Lung (tissue), 12 donors: ENCODE measurements around the gene PHF12. TPM values are rescaled to one million over a fixed set of nuclear protein-coding genes. Genes with fewer than 3 reads are reported as not detected.
A peak's percentile ranks its signal among the peaks of the same experiment; 100 is the strongest.

ENCODE experiments used
- ATAC-seq: fragments of 200-7000 bp; cut with Tn5 transposase; one replicate; pipeline ENCODE4 v1.9.1; 2020; ENCODE audit warnings: moderate number of reproducible peaks; ENCODE audit not compliant: insufficient read depth, low FRiP score
- DNase-seq, 3 donors: peaks; one replicate each; pipeline ENCODE4 v3.0.0-alpha.2; 2013 to 2017
- H3K27ac ChIP-seq, 2 donors: one replicate each; pipeline ENCODE4 v1.5.1; 2013; ENCODE audit warnings: mild to moderate bottlenecking in 2 of 2, moderate library complexity in 2 of 2, control low read depth in 1 of 2, inconsistent platforms in 1 of 2, low read depth in 1 of 2, low read length in 1 of 2
- H3K27me3 ChIP-seq, 3 donors: one replicate each; pipeline ENCODE4 v1.5.1; 2013; ENCODE audit warnings: low read length in 2 of 3; ENCODE audit not compliant: control insufficient read depth in 3 of 3, insufficient read depth in 3 of 3
- H3K36me3 ChIP-seq, 4 donors: one replicate each; pipeline ENCODE4 v1.5.1; 2013; ENCODE audit warnings: low read length in 4 of 4, mild to moderate bottlenecking in 1 of 4, moderate library complexity in 1 of 4; ENCODE audit not compliant: control insufficient read depth in 4 of 4, insufficient read depth in 4 of 4
- H3K4me1 ChIP-seq, 5 donors: one replicate each; pipeline ENCODE4 v1.5.1; 2013; ENCODE audit warnings: low read length in 5 of 5, mild to moderate bottlenecking in 2 of 5, moderate library complexity in 1 of 5; ENCODE audit not compliant: control insufficient read depth in 5 of 5, insufficient read depth in 5 of 5
- H3K4me3 ChIP-seq: one replicate; pipeline ENCODE4 v1.5.1; 2013; ENCODE audit warnings: mild to moderate bottlenecking, control low read depth, moderate library complexity
- H3K9ac ChIP-seq, 2 donors: one replicate each; pipeline ENCODE4 v1.5.1; 2013; ENCODE audit warnings: low read length in 2 of 2, control low read depth in 1 of 2; ENCODE audit not compliant: insufficient read depth in 1 of 2
- H3K9me3 ChIP-seq, 4 donors: one replicate each; pipeline ENCODE4 v1.5.1; 2013; ENCODE audit warnings: low read length in 3 of 4, mild to moderate bottlenecking in 1 of 4, moderate library complexity in 1 of 4; ENCODE audit not compliant: control insufficient read depth in 4 of 4, insufficient read depth in 3 of 4
- CTCF ChIP-seq: IDR thresholded peaks from 2 replicates; pipeline ENCODE4 v1.5.1; 2012; ENCODE audit warnings: mild to moderate bottlenecking; ENCODE audit errors: control extremely low read depth, extremely low read depth
- WGBS, 2 donors: extraction: QIAGEN DNeasy Blood & Tissue Kit; methylation state at CpG; one replicate each; pipeline ENCODE4 v1.1.7; 2013; 5-methylcytosine and 5-hydroxymethylcytosine counted together
- polyA plus RNA-seq, 2 donors: library from polyadenylated mRNA; stranded (reverse); fragments of 200-250 nt; gene quantifications; one replicate each; pipeline ENCODE4 v1.2.1, GENCODE V29; 2013
- total RNA-seq, 2 donors: library from RNA; depleted of rRNA in 1 of 2; stranded (reverse); fragments of >200 nt in 1 of 2; gene quantifications; one replicate each; pipeline ENCODE4 v1.2.1, GENCODE V29; 2014 to 2021
- donor health status: control.
- donor health status: control.
- donor health status: Bipolar disorder and iron deficiency.
- donor health status: healthy.
- donor health status: DM: yes; HTN: yes; CAD: no.

PHF12 gene
- total and polyA plus RNA-seq, 4 donors = 12.6 to 59.1 (median 37.3) TPM

GRCh38 chr17:28926786-28927185 lies 24.5 kb downstream of the PHF12 start:
- Histone ChIP-seq H3K9me3 (peaks cover 0 to 2% (median 0%) of the 10 kb centered on the region in 4 donors), H3K27me3 (no peaks in the 10 kb centered on the region), H3K4me3 (no peak overlapping the region), H3K36me3 (peaks cover 6 to 20% (median 14%) of the 10 kb centered on the region in 4 donors), H3K9ac (no peak overlapping the region), H3K4me1 (peaks cover 0 to 12% (median 0%) of the 10 kb centered on the region in 5 donors), H3K27ac (peak overlapping the region in 1 of 2 donors; percentile 63)
- WGBS, 2 donors = 92 to 93% methylated on average over 4 of the region's 4 CpGs
- no peak for ATAC-seq
- TF ChIP-seq CTCF = no peak
- no peak for DNase-seq

DNA sequence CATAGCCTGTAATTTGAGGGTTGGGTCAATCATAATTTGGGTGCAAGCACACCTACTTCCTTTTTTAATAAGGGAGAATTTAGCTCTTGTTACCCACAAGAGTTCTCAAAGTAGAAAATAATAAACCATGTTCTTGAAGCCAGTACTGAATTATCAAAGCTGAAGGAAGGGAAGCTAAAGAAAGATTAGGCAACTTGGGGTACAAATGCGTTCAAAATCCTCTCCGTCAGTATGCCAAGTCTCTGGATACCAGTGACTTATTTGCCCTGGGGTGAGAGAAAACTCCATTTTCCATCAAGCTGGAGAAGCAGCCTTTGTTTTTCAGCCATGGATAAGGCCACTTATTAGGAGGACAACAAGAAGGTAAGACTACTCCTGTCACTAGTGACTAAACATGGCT lies 25.0 kb downstream of the PHF12 start:
- TF ChIP-seq CTCF = no peak
- DNase-seq (no peak), ATAC-seq (no peak)
- peaks cover 7 to 20% (median 16%) of the 10 kb centered on the region in 4 donors for H3K36me3 ChIP-seq
- WGBS, 2 donors = 38 to 44% methylated on average over 2 of the region's 2 CpGs
- H3K9ac ChIP-seq = no peak overlapping the region
- H3K4me1 ChIP-seq = peaks cover 0 to 12% (median 0%) of the 10 kb centered on the region in 5 donors
- peaks cover 0 to 2% (median 0%) of the 10 kb centered on the region in 4 donors for H3K9me3 ChIP-seq
- no peak overlapping the region for H3K4me3 ChIP-seq
- H3K27me3 ChIP-seq = no peaks in the 10 kb centered on the region
- peak overlapping the region in 1 of 2 donors; percentile 63 for H3K27ac ChIP-seq

- WGBS, 2 donors = 12 to 18% methylated on average over 2 of the region's 2 CpGs
- DNase-seq = no peak
- no peak overlapping the region for H3K9ac ChIP-seq
- H3K36me3 ChIP-seq = peaks cover 11 to 22% (median 18%) of the 10 kb centered on the region in 4 donors
- H3K4me3 ChIP-seq = no peak overlapping the region
- peaks cover 0 to 12% (median 0%) of the 10 kb centered on the region in 5 donors for H3K4me1 ChIP-seq
- no peaks in the 10 kb centered on the region for H3K27me3 ChIP-seq
- ATAC-seq = peak; percentile 58
- peaks cover 0 to 2% (median 0%) of the 10 kb centered on the region in 4 donors for H3K9me3 ChIP-seq
- TF ChIP-seq CTCF = no peak
- peak overlapping the region in 1 of 2 donors; percentile 76 for H3K27ac ChIP-seq
These were observed 25.4 kb downstream of the PHF12 start for GRCh38 chr17:28925912-28926365.

DNA sequence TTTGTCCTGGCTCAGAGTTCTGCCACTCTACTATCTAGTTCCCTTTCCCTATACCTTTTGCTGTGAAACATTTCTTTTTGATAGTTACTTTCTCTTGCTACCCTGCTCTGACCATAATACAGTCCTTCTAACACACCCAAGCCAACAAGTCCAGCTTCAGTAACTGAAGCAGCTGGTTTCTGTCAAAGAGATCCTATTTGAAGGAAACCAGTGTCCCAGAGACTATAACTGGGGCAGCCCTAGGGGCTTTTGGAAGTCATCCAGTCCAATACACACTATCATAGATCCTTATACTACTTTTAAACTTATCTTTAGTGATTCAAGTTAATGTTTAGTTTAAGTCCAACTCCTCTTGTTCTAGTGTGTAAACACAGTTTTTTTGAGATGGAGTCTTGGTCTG lies 31.1 kb downstream of the PHF12 start:
- Histone ChIP-seq H3K27ac (no peak overlapping the region), H3K9ac (peak overlapping the region in 1 of 2 donors; percentile 19), H3K36me3 (peaks cover 43 to 57% (median 46%) of the 10 kb centered on the region in 4 donors), H3K4me3 (no peak overlapping the region), H3K4me1 (peaks cover 0 to 6% (median 0%) of the 10 kb centered on the region in 5 donors), H3K9me3 (peaks cover 0 to 2% (median 0%) of the 10 kb centered on the region in 4 donors), H3K27me3 (no peaks in the 10 kb centered on the region)
- ATAC-seq (no peak), DNase-seq (peak in 2 of 3 donors; percentile 77 to 87)
- TF ChIP-seq CTCF = no peak
